ENCODE measurements around the gene RPS6KA2.

DNA sequence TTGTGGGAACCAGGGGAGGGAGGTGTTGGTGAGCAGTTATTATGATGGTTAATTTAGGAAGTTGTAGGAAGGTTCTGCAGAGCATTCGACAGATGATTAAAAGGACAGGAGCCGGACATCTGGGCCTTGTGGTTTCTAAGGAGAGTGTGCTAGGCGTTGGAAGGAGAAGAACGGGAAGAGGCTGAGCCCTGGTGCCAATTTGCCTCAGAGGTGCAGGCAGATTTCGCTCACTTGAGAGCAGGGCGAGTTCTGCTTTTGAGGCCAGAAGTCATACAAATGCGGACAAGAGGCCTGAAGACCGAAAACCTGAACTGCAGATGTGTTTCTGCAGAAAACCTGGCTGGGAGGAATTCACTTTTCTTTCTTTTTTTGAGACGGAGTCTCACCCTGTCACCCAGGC, 30.5 kb upstream of the RPS6KA2 start:
- TF ChIP-seq, protein P1, sequence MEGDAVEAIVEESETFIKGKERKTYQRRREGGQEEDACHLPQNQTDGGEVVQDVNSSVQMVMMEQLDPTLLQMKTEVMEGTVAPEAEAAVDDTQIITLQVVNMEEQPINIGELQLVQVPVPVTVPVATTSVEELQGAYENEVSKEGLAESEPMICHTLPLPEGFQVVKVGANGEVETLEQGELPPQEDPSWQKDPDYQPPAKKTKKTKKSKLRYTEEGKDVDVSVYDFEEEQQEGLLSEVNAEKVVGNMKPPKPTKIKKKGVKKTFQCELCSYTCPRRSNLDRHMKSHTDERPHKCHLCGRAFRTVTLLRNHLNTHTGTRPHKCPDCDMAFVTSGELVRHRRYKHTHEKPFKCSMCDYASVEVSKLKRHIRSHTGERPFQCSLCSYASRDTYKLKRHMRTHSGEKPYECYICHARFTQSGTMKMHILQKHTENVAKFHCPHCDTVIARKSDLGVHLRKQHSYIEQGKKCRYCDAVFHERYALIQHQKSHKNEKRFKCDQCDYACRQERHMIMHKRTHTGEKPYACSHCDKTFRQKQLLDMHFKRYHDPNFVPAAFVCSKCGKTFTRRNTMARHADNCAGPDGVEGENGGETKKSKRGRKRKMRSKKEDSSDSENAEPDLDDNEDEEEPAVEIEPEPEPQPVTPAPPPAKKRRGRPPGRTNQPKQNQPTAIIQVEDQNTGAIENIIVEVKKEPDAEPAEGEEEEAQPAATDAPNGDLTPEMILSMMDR (IDR thresholded peaks at IDR 0.05) = no peak
- TF ChIP-seq POLR2A (IDR thresholded peaks at IDR 0.05) = no peak
- TF ChIP-seq EP300 (IDR thresholded peaks at IDR 0.05) = no peak
